PC-9 (cell line): ENCODE measurements around the gene DPYSL4. TPM values are rescaled to one million over a fixed set of nuclear protein-coding genes. Genes with fewer than 3 reads are reported as not detected.

ENCODE experiments used
- BruUV-seq: library from RNA; stranded (reverse); fragments of 400-500 nt; replicated peaks from 2 replicates; lab custom pipeline; 2021; lab: Mats Ljungman, UMichigan
- CTCF ChIA-PET: fragments of 300-600 bp; sonication (Branson Sonifier 250); formaldehyde crosslinking; loops from one replicate; lab custom pipeline; 2022; ENCODE audit warnings: antibody characterized with exemption; lab: Charles Lee
- POLR2A ChIA-PET: fragments of 300-600 bp; sonication (Branson Sonifier 250); formaldehyde crosslinking; loops from one replicate; lab custom pipeline; 2022; ENCODE audit warnings: antibody characterized with exemption; ENCODE audit not compliant: unreplicated experiment; lab: Charles Lee
- DNase-seq, 2 experiments: peaks; one replicate each; pipeline versions ENCODE4 v3.0.0 to v3.0.0-alpha.2; 2015 to 2022; ENCODE audit warnings: mixed read lengths in 1 of 2
- H2AFZ ChIP-seq: fragments of 200-600 bp; sonication (generic); 2 replicates; pipeline ENCODE4 v1.8.1; 2017; ENCODE audit warnings: antibody characterized with exemption
- H3F3A ChIP-seq: fragments of 200-600 bp; sonication (generic); 2 replicates; pipeline ENCODE4 v1.8.1; 2017; ENCODE audit warnings: antibody characterized with exemption, mild to moderate bottlenecking, low read depth; ENCODE audit not compliant: insufficient read depth
- H3K27ac ChIP-seq: fragments of 200-600 bp; sonication (generic); 2 replicates; pipeline ENCODE4 v1.6.1; 2016; ENCODE audit warnings: mixed run types
- H3K27me3 ChIP-seq: fragments of 200-600 bp; sonication (generic); 2 replicates; pipeline ENCODE4 v1.6.1; 2016; ENCODE audit warnings: low read depth, mixed run types; ENCODE audit not compliant: insufficient read depth
- H3K36me3 ChIP-seq: fragments of 200-600 bp; sonication (generic); 2 replicates; pipeline ENCODE4 v1.6.1; 2016; ENCODE audit warnings: low read depth, mixed run types
- H3K4me1 ChIP-seq: fragments of 200-600 bp; sonication (generic); replicated peaks from 2 replicates; pipeline ENCODE4 v1.6.1; 2016; ENCODE audit warnings: mixed run types; ENCODE audit not compliant: insufficient read depth
- H3K4me2 ChIP-seq: fragments of 200-600 bp; sonication (generic); 2 replicates; pipeline ENCODE4 v1.6.1; 2017; ENCODE audit warnings: mixed run types
- H3K4me3 ChIP-seq: fragments of 200-600 bp; sonication (generic); 2 replicates; pipeline ENCODE4 v1.6.1; 2016; ENCODE audit warnings: mixed run types
- H3K79me2 ChIP-seq: fragments of 200-600 bp; sonication (generic); 2 replicates; pipeline ENCODE4 v1.6.1; 2017; ENCODE audit warnings: low read depth, mixed run types
- H3K9me2 ChIP-seq: fragments of 200-600 bp; sonication (generic); 2 replicates; pipeline ENCODE4 v1.8.1; 2017; ENCODE audit warnings: mild to moderate bottlenecking; ENCODE audit not compliant: insufficient read depth
- H3K9me3 ChIP-seq: fragments of 200-600 bp; sonication (generic); 2 replicates; pipeline ENCODE4 v1.8.1; 2016; ENCODE audit warnings: low read depth; ENCODE audit not compliant: insufficient read depth
- H4K20me1 ChIP-seq: fragments of 200-600 bp; sonication (generic); 2 replicates; pipeline ENCODE4 v1.8.1; 2017; ENCODE audit not compliant: insufficient read depth
- EZH2 ChIP-seq: fragments of 200-600 bp; sonication (generic); IDR thresholded peaks from 2 replicates; pipeline ENCODE4 v1.8.0; 2017; ENCODE audit warnings: antibody characterized with exemption, low read depth
- intact Hi-C: fragments of 100-400 bp; cut with micrococcal nuclease; formaldehyde crosslinking; loops from one replicate; pipeline ENCODE4 v1.10.0; 2022; ENCODE audit not compliant: unreplicated experiment
- total RNA-seq: library from RNA; stranded (reverse); gene quantifications from 2 replicates; pipeline ENCODE4 v1.2.3, GENCODE V29; 2021
- TF ChIP-seq, protein P1 (sequence below): fragments of 200-600 bp; sonication (generic); conservative IDR thresholded peaks from 2 replicates; pipeline ENCODE4 v1.6.1; 2017; ENCODE audit warnings: mixed run types, antibody characterized with exemption, mild to moderate bottlenecking, moderate library complexity

Gene DPYSL4
- total RNA-seq, 1 experiment from 2014 or later = 4.8 TPM

DNA sequence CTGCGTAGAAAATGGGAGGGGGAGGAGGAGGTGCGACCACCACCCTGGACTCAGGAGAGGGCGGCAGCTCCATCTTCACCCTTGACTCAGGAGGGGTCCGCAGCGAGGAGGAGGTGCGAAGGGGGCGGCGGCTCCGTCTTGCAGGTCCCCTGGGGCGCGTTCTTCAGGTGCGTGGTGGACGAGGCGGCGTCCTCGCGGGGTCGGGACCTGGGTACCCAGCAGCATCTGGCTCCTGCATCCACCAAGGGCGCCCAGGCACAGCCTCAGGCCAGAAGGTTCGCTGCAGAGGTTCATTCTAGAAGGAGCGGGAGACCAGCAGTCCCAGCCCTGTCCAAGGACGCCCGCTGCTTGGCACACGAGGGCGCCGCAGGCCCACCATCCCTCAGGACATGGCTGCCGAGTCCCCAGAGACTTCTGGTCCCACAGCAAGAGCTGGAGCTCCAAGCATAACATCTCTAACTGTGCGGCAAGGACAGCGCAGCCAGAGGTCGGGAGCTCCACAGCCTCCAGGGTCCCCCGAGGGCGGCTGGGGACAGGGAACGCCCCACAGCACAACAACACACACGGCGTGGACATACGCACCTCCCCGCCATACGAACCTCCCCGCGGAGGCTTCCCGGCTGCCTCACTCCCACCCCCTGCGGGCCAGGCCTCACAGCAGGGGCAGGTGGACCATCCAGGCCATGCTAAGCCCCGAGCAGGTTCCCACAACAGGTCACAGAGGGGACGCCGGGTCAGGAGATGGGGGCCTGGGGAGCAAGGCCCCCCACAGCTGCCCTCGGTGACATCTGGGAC, 16.8 kb upstream of the DPYSL4 start:
- Histone ChIP-seq H3F3A (no peaks in the 10 kb centered on the region), H3K36me3 (no peaks in the 10 kb centered on the region), H3K4me3 (no peak overlapping the region), H3K4me1 (no peaks in the 10 kb centered on the region), H3K27ac (no peak overlapping the region), H2AFZ (no peak overlapping the region), H3K79me2 (no peaks in the 10 kb centered on the region), H3K9me2 (no peaks in the 10 kb centered on the region), H4K20me1 (no peaks in the 10 kb centered on the region), H3K9me3 (no peaks in the 10 kb centered on the region), H3K27me3 (no peaks in the 10 kb centered on the region), H3K4me2 (no peak overlapping the region)
- no TSS peak for BruUV-seq
- intact Hi-C loops = no loop called here
- no peak for DNase-seq
- ChIA-PET POLR2A (no interaction called here), CTCF (no interaction called here)
- TF ChIP-seq, protein P1, sequence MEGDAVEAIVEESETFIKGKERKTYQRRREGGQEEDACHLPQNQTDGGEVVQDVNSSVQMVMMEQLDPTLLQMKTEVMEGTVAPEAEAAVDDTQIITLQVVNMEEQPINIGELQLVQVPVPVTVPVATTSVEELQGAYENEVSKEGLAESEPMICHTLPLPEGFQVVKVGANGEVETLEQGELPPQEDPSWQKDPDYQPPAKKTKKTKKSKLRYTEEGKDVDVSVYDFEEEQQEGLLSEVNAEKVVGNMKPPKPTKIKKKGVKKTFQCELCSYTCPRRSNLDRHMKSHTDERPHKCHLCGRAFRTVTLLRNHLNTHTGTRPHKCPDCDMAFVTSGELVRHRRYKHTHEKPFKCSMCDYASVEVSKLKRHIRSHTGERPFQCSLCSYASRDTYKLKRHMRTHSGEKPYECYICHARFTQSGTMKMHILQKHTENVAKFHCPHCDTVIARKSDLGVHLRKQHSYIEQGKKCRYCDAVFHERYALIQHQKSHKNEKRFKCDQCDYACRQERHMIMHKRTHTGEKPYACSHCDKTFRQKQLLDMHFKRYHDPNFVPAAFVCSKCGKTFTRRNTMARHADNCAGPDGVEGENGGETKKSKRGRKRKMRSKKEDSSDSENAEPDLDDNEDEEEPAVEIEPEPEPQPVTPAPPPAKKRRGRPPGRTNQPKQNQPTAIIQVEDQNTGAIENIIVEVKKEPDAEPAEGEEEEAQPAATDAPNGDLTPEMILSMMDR = no peak
- no peak for TF ChIP-seq EZH2

DNA sequence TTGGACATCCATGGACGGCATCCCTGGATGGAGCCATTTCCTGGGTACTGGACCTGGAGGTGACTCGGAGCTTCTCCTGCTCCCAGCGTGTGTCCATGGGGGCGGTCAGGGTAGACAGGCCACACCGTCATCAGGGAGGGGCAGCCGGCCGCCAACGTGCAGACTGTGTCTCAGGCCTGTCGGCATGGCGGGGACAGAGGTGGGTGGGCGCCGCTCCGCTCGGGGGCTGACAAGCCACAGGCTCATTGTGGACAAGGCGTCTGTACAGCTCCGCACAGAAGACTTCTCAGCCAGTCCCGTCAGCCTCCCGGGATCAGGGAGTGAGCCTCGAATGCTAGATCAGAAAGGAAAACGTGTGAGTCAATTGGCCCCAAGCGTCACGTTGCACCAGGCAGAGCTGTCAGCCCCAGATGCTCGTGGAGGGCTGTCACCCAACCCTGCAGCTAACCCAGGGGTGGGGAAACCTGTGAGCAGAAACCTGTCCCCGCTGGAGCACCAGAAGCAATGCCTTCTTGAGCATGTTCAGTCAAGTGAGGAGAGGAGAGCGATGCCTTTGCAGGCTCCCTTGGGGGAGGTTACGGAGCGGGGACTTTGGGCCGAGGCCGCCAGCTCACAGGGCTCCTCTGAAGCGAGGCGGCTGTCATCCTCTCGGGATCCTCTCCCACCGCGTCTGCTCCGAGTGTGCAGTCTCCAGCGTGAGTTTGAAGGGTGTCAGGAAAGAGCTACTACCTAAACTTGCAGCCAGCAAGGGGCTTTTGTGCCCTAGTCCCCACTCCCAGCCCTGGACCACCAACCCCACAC, 16.0 kb upstream of the DPYSL4 start:
- BruUV-seq = no TSS peak

More for the DNA sequence above, 16.0 kb upstream of the DPYSL4 start:
- CTCF ChIA-PET = no interaction called here
- no peaks in the 10 kb centered on the region for H3K36me3 ChIP-seq
- H3K27ac ChIP-seq = no peak overlapping the region
- H3K4me2 ChIP-seq = no peak overlapping the region
- H3K79me2 ChIP-seq = no peaks in the 10 kb centered on the region
- no peaks in the 10 kb centered on the region for H3F3A ChIP-seq
- no peaks in the 10 kb centered on the region for H4K20me1 ChIP-seq
- no peak overlapping the region for H2AFZ ChIP-seq
- no peak for DNase-seq
- H3K27me3 ChIP-seq = no peaks in the 10 kb centered on the region
- TF ChIP-seq EZH2 = no peak
- TF ChIP-seq, protein P1 = no peak
- intact Hi-C loops = no loop called here
- H3K9me2 ChIP-seq = no peaks in the 10 kb centered on the region
- no peaks in the 10 kb centered on the region for H3K4me1 ChIP-seq
- H3K4me3 ChIP-seq = no peak overlapping the region
- POLR2A ChIA-PET = interaction anchor here (0.6 kb wide), 1 partner anchor 133 kb away, joined by 4 read pairs; no protein-coding TSS in a partner anchor
- H3K9me3 ChIP-seq = no peaks in the 10 kb centered on the region
